Spleen (tissue), 7 donors: ENCODE measurements around the gene MBNL2.

Source experiments
- CTCF ChIP-seq, 11 experiments: fragments of 200-600 bp in 7 of 11; fragments of 450-650 bp in 4 of 11; sonication (generic) in 4 of 11; IDR thresholded peaks in 8 of 11; conservative IDR thresholded peaks in 3 of 11; 1 replicate in 7 of 11; 2 replicates in 4 of 11; pipeline versions ENCODE4 v1.4.0 to v1.8.0; 2016 to 2021; ENCODE audit warnings: antibody characterized with exemption in 11 of 11, inconsistent platforms in 4 of 11, mild to moderate bottlenecking in 1 of 11
- POLR2A ChIP-seq, 3 donors: fragments of 450-650 bp; IDR thresholded peaks; one replicate each; pipeline ENCODE4 v1.5.1; 2017; ENCODE audit warnings: antibody characterized with exemption in 3 of 3, mild to moderate bottlenecking in 1 of 3
- donor health status: DM: no; HTN: no; CAD: no; lungs with moderate emphysema.
- donor health status: DM: no; HTN: no; CAD: no.
- donor health status: DM: no; HTN: no; CAD: no.

GRCh38 chr13:97347255-97347932, 125.3 kb downstream of the MBNL2 start:
- TF ChIP-seq CTCF (IDR thresholded peaks at IDR 0.05 in 8 of 11, conservative IDR thresholded peaks at IDR 0.05 in 3 of 11) (no peak), POLR2A (IDR thresholded peaks at IDR 0.05) (no peak)
